HepG2 (cell line): ENCODE data around the gene KHNYN. TPM values are rescaled to one million over a fixed set of nuclear protein-coding genes. Genes with fewer than 3 reads are reported as not detected.

Experiments
- ATAC-seq: fragments of 200-7000 bp; cut with Tn5 transposase; 3 replicates; pipeline ENCODE4 v1.9.1; 2020; ENCODE audit warnings: mild to moderate bottlenecking, moderate library complexity
- BruUV-seq: library from RNA; stranded (reverse); fragments of 400-500 nt; replicated peaks from 2 replicates; lab custom pipeline; 2021; lab: Mats Ljungman, UMichigan
- CTCF ChIA-PET: fragments of 300-600 bp; formaldehyde crosslinking; extraction: SDS; loops from one replicate; lab custom pipeline; 2021; ENCODE audit warnings: low total read pairs, inconsistent platforms, low intra/inter-chr PET ratio; lab: Yijun Ruan, JAX
- POLR2A ChIA-PET: fragments of 350-600 bp; sonication (Branson Sonifier 250); formaldehyde crosslinking; loops from one replicate; lab custom pipeline; 2020; ENCODE audit warnings: antibody characterized with exemption, inconsistent platforms; lab: Yijun Ruan, JAX
- DNase-seq: peaks from one replicate; pipeline ENCODE4 v3.0.0-alpha.2; 2015; ENCODE audit warnings: low spot score
- FAIRE-seq: peaks from 3 replicates; lab custom pipeline; 2011; peaks lifted over from hg19 to GRCh38; lab: Jason Lieb, UNC
- H2AFZ ChIP-seq: one replicate; pipeline ENCODE4 v1.6.1; 2011; ENCODE audit warnings: low read length, inconsistent platforms
- H3K27ac ChIP-seq: fragments of 300-600 bp; 3 replicates; pipeline ENCODE4 v1.8.0; 2011; ENCODE audit warnings: mixed run types, mild to moderate bottlenecking, mixed read lengths, low read length, inconsistent platforms; ENCODE audit not compliant: insufficient read depth; ENCODE audit errors: extremely low read length
- H3K27me3 ChIP-seq, 2 experiments: fragments of 200-600 bp in 1 of 2; 2 replicates in 1 of 2; 3 replicates in 1 of 2; pipeline versions ENCODE4 v1.6.0 to v1.8.0; 2011; ENCODE audit warnings: low read length in 2 of 2, mild to moderate bottlenecking in 2 of 2, moderate library complexity in 2 of 2, inconsistent platforms in 1 of 2; ENCODE audit not compliant: insufficient read depth in 2 of 2, control insufficient read depth in 1 of 2
- H3K36me3 ChIP-seq, 2 experiments: fragments of 200-600 bp in 1 of 2; replicated peaks in 1 of 2; 2 replicates in 1 of 2; 3 replicates in 1 of 2; pipeline versions ENCODE4 v1.5.1 to v1.8.0; 2011; ENCODE audit warnings: low read length in 2 of 2, inconsistent platforms in 1 of 2; ENCODE audit not compliant: insufficient read depth in 2 of 2, control insufficient read depth in 1 of 2
- H3K4me1 ChIP-seq: 2 replicates; pipeline ENCODE4 v1.5.1; 2012; ENCODE audit warnings: low read length, inconsistent platforms; ENCODE audit not compliant: insufficient read depth
- H3K4me2 ChIP-seq: 2 replicates; pipeline ENCODE4 v1.6.0; 2011; ENCODE audit warnings: low read depth, low read length, inconsistent platforms
- H3K4me3 ChIP-seq, 3 experiments: fragments of 200-600 bp in 1 of 3; sonication (generic), shearing (Covaris generic) in 1 of 3; replicated peaks in 1 of 3; 2 replicates each; pipeline ENCODE4 v1.5.1; 2011 to 2016; ENCODE audit warnings: low read length in 3 of 3, inconsistent platforms in 2 of 3, low read depth in 2 of 3, mild to moderate bottlenecking in 2 of 3, control low read depth in 1 of 3, mixed read lengths in 1 of 3; ENCODE audit not compliant: insufficient read depth in 1 of 3
- H3K79me2 ChIP-seq: one replicate; pipeline ENCODE4 v1.6.1; 2011; ENCODE audit warnings: low read length, inconsistent platforms; ENCODE audit not compliant: insufficient read depth
- H3K9ac ChIP-seq: 2 replicates; pipeline ENCODE4 v1.6.0; 2011; ENCODE audit warnings: mild to moderate bottlenecking, low read depth, low read length, inconsistent platforms; ENCODE audit not compliant: insufficient read depth
- H3K9me3 ChIP-seq: 2 replicates; pipeline ENCODE4 v1.5.1; 2012; ENCODE audit warnings: mild to moderate bottlenecking, low read length
- H4K20me1 ChIP-seq: 2 replicates; pipeline ENCODE4 v1.6.0; 2011; ENCODE audit warnings: inconsistent platforms, mild to moderate bottlenecking, low read length, moderate library complexity; ENCODE audit not compliant: insufficient read depth
- IKZF1 ChIP-seq: fragments of 450-650 bp; IDR thresholded peaks from 2 replicates; pipeline ENCODE4 v1.7.1; 2016
- JDP2 ChIP-seq: sonication (generic); formaldehyde crosslinking; IDR thresholded peaks from 2 replicates; pipeline ENCODE4 v1.8.1; 2022; ENCODE audit warnings: missing genetic modification reagents, borderline replicate concordance
- SKIL ChIP-seq: sonication (generic); formaldehyde crosslinking; IDR thresholded peaks from 2 replicates; pipeline ENCODE4 v1.8.0; 2022; ENCODE audit warnings: missing genetic modification reagents, mild to moderate bottlenecking, moderate library complexity, borderline replicate concordance
- TRIM24 ChIP-seq: sonication (generic); formaldehyde crosslinking; IDR thresholded peaks from 2 replicates; pipeline ENCODE4 v1.8.0; 2022; ENCODE audit warnings: mild to moderate bottlenecking, missing genetic modification reagents
- ZNF660 ChIP-seq: sonication (generic); formaldehyde crosslinking; IDR thresholded peaks from 2 replicates; pipeline ENCODE4 v1.5.1; 2020; ENCODE audit warnings: mild to moderate bottlenecking, low read depth, missing genetic modification reagents, borderline replicate concordance
- WGBS: methylation state at CpG from one replicate; pipeline ENCODE4 v1.1.6; 2017; ENCODE audit warnings: low lambda C conversion rate; 5-methylcytosine and 5-hydroxymethylcytosine counted together
- in situ Hi-C: cut with HindIII; loops from 2 replicates; pipeline ENCODE4 v1.10.0; 2017; ENCODE audit warnings: low pct_unique_long_range_greater_than_20kb; ENCODE audit not compliant: extremely low pct_ligation_motif_present
- intact Hi-C: fragments of 100-400 bp; cut with micrococcal nuclease; formaldehyde crosslinking; loops from one replicate; pipeline ENCODE4 v1.10.0; 2022; ENCODE audit not compliant: unreplicated experiment
- polyA plus RNA-seq, 8 experiments: library from polyadenylated mRNA; depleted of rRNA in 3 of 8; stranded (reverse) in 7 of 8; unstranded in 1 of 8; fragments of >200 nt; fragmentation: Illumina TruSeq in 4 of 8; extraction: Trizol in 4 of 8; gene quantifications; 2 replicates each; pipeline versions ENCODE4 v1.2.1 to v1.2.3, GENCODE V29; 2011 to 2016; ENCODE audit warnings: low read depth in 4 of 8, missing spikeins in 1 of 8, mixed read lengths in 1 of 8; ENCODE audit not compliant: insufficient read depth in 1 of 8
- total RNA-seq, 5 experiments: library from RNA; depleted of rRNA; stranded (reverse); fragments of >200 nt; fragmentation: Illumina TruSeq; extraction: Trizol; gene quantifications; 2 replicates each; pipeline ENCODE4 v1.2.3, GENCODE V29; 2016; ENCODE audit warnings: low read depth in 1 of 5
- TF ChIP-seq, protein P1 (sequence below): sonication (generic); formaldehyde crosslinking; IDR thresholded peaks from 2 replicates; pipeline ENCODE4 v1.8.1; 2023; ENCODE audit warnings: mild to moderate bottlenecking, missing genetic modification reagents, borderline replicate concordance
- TF ChIP-seq, protein P2 (sequence below), 2 experiments: sonication (generic) in 1 of 2; formaldehyde crosslinking in 1 of 2; IDR thresholded peaks; 2 replicates each; pipeline versions ENCODE4 v1.4.0 to v1.6.1; 2016 to 2020; ENCODE audit warnings: borderline replicate concordance in 1 of 2, low read depth in 1 of 2, mild to moderate bottlenecking in 1 of 2, missing genetic modification reagents in 1 of 2
- TF ChIP-seq, protein P3 (sequence below): sonication (generic); formaldehyde crosslinking; IDR thresholded peaks from 2 replicates; pipeline ENCODE4 v1.4.0; 2020; ENCODE audit warnings: mild to moderate bottlenecking, missing genetic modification reagents

Gene KHNYN
- total and polyA plus RNA-seq, 2 of the 13 experiments (the other 11 are each of a cell fraction or from before 2014, with no cell fraction given): 52.8 to 75.7 TPM

- Histone ChIP-seq H3K4me1 (peaks cover 18% of the 10 kb centered on the region), H3K27ac (peak overlapping the region; percentile 93), H3K36me3 (peaks cover 32 to 45% of the 10 kb centered on the region in 2 experiments), H2AFZ (no peak overlapping the region), H4K20me1 (no peaks in the 10 kb centered on the region; the same call in 1 of the 2 replicates), H3K4me2 (peak overlapping the region; percentile 95), H3K9ac (peak overlapping the region; percentile 96), H3K9me3 (no peaks in the 10 kb centered on the region), H3K4me3 (peak overlapping the region; percentile 70 to 84 (median 74)), H3K27me3 (peaks cover 0 to 5% of the 10 kb centered on the region in 2 experiments; a peak in 1 of 5 replicates), H3K79me2 (peaks cover 22% of the 10 kb centered on the region)
- in situ Hi-C loops: no loop called here
- no peak for FAIRE-seq
- WGBS: 9% methylated on average over 9 of the region's 12 CpGs
- no TSS peak for BruUV-seq
- intact Hi-C loops: loop anchor here (2.0 to 10.0 kb wide), 2 partner anchors 15 to 1857 kb away; partner anchors contain the start of gene DAD1
- DNase-seq: no peak
- ChIA-PET CTCF (interaction anchor here (1.2 to 1.5 kb wide), 2 partner anchors 76 to 109 kb away, joined by 4 to 6 read pairs; no protein-coding TSS in a partner anchor), POLR2A (interaction anchor here (0.5 to 5.6 kb wide), 44 partner anchors 10 to 1852 kb away, joined by 3 to 242 read pairs (median 4); partner anchors contain the start of genes ADCY4, CBLN3, CIDEB and DAD1)
- ATAC-seq: no peak
- TF ChIP-seq IKZF1 (no peak), JDP2 (CRISPR knock-in tag) (no peak), SKIL (CRISPR knock-in tag) (no peak), TRIM24 (no peak; the same call in 1 of the 2 replicates), ZNF660 (CRISPR knock-in tag) (no peak)
- TF ChIP-seq, protein P1, sequence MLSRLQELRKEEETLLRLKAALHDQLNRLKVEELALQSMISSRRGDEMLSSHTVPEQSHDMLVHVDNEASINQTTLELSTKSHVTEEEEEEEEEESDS (CRISPR knock-in tag): no peak
- TF ChIP-seq, protein P2, sequence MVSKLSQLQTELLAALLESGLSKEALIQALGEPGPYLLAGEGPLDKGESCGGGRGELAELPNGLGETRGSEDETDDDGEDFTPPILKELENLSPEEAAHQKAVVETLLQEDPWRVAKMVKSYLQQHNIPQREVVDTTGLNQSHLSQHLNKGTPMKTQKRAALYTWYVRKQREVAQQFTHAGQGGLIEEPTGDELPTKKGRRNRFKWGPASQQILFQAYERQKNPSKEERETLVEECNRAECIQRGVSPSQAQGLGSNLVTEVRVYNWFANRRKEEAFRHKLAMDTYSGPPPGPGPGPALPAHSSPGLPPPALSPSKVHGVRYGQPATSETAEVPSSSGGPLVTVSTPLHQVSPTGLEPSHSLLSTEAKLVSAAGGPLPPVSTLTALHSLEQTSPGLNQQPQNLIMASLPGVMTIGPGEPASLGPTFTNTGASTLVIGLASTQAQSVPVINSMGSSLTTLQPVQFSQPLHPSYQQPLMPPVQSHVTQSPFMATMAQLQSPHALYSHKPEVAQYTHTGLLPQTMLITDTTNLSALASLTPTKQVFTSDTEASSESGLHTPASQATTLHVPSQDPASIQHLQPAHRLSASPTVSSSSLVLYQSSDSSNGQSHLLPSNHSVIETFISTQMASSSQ (IDR thresholded peaks at IDR 0.05; ENCODE audit: low read depth): no peak
- TF ChIP-seq, protein P2 (CRISPR knock-in tag; IDR thresholded peaks at IDR 0.05; ENCODE audit: borderline replicate concordance): peak; percentile 47; the same call in 1 of the 2 replicates
- TF ChIP-seq, protein P3, sequence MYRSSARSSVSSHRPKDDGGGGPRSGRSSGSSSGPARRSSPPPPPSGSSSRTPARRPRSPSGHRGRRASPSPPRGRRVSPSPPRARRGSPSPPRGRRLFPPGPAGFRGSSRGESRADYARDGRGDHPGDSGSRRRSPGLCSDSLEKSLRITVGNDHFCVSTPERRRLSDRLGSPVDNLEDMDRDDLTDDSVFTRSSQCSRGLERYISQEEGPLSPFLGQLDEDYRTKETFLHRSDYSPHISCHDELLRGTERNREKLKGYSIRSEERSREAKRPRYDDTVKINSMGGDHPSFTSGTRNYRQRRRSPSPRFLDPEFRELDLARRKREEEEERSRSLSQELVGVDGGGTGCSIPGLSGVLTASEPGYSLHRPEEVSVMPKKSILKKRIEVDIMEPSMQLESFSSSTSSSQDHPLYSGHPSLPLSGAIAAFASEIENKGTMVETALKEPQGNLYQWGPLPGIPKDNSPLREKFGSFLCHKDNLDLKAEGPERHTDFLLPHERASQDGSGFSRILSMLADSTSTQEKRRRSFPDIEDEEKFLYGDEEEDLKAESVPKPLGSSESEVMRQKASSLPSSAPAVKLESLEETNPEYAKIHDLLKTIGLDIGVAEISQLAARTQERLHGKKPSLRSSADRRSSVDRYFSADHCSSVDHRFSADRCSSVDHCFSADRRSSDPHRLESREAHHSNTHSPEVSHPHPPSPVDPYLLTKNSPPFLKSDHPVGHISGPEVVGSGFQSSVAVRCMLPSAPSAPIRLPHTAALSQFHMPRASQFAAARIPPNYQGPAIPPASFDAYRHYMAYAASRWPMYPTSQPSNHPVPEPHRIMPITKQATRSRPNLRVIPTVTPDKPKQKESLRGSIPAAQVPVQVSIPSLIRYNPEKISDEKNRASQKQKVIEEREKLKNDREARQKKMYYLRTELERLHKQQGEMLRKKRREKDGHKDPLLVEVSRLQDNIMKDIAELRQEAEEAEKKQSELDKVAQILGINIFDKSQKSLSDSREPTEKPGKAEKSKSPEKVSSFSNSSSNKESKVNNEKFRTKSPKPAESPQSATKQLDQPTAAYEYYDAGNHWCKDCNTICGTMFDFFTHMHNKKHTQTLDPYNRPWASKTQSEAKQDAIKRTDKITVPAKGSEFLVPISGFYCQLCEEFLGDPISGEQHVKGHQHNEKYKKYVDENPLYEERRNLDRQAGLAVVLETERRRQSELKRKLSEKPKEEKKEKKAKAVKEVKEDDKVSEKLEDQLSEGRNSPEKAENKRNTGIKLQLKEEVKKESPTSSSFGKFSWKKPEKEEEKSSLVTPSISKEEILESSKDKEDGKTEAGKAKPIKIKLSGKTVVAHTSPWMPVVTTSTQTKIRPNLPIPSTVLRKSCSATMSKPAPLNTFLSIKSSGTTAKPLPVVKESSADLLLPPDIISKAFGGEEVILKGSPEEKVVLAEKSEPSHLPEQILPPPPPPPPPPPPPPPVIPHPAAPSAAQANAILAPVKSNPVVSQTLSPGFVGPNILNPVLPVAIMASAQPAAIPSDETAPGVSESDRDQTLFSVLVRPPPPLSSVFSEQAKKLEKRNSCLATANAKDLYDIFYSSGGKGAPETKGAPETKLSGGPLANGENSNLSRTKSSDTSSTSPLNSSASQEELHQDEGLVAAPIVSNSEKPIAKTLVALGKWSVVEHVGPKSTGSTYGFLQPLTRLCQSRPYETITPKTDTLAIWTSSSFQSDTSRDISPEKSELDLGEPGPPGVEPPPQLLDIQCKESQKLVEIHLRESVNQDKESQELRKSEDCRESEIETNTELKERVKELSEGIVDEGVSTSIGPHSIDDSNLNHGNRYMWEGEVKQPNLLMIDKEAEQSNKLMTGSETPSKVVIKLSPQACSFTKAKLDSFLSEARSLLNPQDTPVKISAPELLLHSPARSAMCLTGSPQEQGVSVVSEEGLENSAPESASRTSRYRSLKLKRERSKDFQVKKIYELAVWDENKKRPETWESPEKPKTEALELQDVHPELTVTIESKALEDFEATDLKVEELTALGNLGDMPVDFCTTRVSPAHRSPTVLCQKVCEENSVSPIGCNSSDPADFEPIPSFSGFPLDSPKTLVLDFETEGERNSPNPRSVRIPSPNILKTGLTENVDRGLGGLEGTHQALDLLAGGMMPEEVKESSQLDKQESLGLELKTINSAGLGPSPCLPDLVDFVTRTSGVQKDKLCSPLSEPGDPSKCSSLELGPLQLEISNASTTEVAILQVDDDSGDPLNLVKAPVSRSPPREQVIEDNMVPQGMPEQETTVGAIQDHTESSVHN (CRISPR knock-in tag): no peak
These were observed 12.1 kb downstream of the KHNYN start for GRCh38 chr14:24441904-24442239.
